Keratinocyte (primary cell): ENCODE measurements around the gene RGS3. TPM values are rescaled to one million over a fixed set of nuclear protein-coding genes. Genes with fewer than 3 reads are reported as not detected.

Source experiments
- DNase-seq: peaks from one replicate; pipeline ENCODE4 v3.0.0-alpha.2; 2011; ENCODE audit warnings: low read depth, missing footprints, low spot score
- FAIRE-seq: peaks from 2 replicates; lab custom pipeline; 2011; peaks lifted over from hg19 to GRCh38; lab: Jason Lieb, UNC
- H2AFZ ChIP-seq: 2 replicates; pipeline ENCODE4 v1.6.0; 2012; ENCODE audit warnings: low read length, control low read depth, inconsistent platforms; ENCODE audit not compliant: control insufficient read depth
- H3K27ac ChIP-seq: 2 replicates; pipeline ENCODE4 v1.5.1; 2011; ENCODE audit warnings: low read length; ENCODE audit not compliant: control insufficient read depth, insufficient read depth
- H3K27me3 ChIP-seq: 3 replicates; pipeline ENCODE4 v1.6.0; 2011; ENCODE audit warnings: low read length; ENCODE audit not compliant: control insufficient read depth, insufficient read depth; ENCODE audit errors: extremely low read depth
- H3K36me3 ChIP-seq, 2 experiments: 2 replicates in 1 of 2; 3 replicates in 1 of 2; pipeline ENCODE4 v1.5.1; 2011; ENCODE audit warnings: low read length in 2 of 2, mild to moderate bottlenecking in 1 of 2; ENCODE audit not compliant: control insufficient read depth in 2 of 2, insufficient read depth in 2 of 2; ENCODE audit errors: extremely low read depth in 1 of 2
- H3K4me1 ChIP-seq: 3 replicates; pipeline ENCODE4 v1.5.1; 2011; ENCODE audit warnings: low read length; ENCODE audit not compliant: control insufficient read depth, insufficient read depth; ENCODE audit errors: extremely low read depth
- H3K4me2 ChIP-seq: 3 replicates; pipeline ENCODE4 v1.6.0; 2011; ENCODE audit warnings: low read depth, low read length; ENCODE audit not compliant: control insufficient read depth, insufficient read depth; ENCODE audit errors: extremely low read depth
- H3K4me3 ChIP-seq, 3 experiments: fragments of 200-600 bp in 1 of 3; sonication (generic) in 1 of 3; 2 replicates in 2 of 3; 3 replicates in 1 of 3; pipeline ENCODE4 v1.5.1; 2011 to 2016; ENCODE audit warnings: low read length in 3 of 3, mild to moderate bottlenecking in 3 of 3, control low read depth in 2 of 3, inconsistent platforms in 1 of 3, low read depth in 1 of 3, mixed read lengths in 1 of 3, mixed run types in 1 of 3, moderate library complexity in 1 of 3; ENCODE audit not compliant: control insufficient read depth in 2 of 3, insufficient read depth in 2 of 3; ENCODE audit errors: extremely low read depth in 1 of 3
- H3K79me2 ChIP-seq: 2 replicates; pipeline ENCODE4 v1.6.0; 2012; ENCODE audit warnings: low read length; ENCODE audit not compliant: control insufficient read depth, insufficient read depth
- H3K9ac ChIP-seq: 3 replicates; pipeline ENCODE4 v1.6.0; 2011; ENCODE audit warnings: low read length; ENCODE audit not compliant: control insufficient read depth, insufficient read depth; ENCODE audit errors: extremely low read depth
- H3K9me1 ChIP-seq: 3 replicates; pipeline ENCODE4 v1.6.0; 2011; ENCODE audit warnings: low read length; ENCODE audit not compliant: control insufficient read depth, insufficient read depth; ENCODE audit errors: extremely low read depth
- H3K9me3 ChIP-seq: 2 replicates; pipeline ENCODE4 v1.5.1; 2012; ENCODE audit warnings: low read depth, low read length; ENCODE audit not compliant: control insufficient read depth
- H4K20me1 ChIP-seq: 3 replicates; pipeline ENCODE4 v1.6.0; 2011; ENCODE audit warnings: low read length; ENCODE audit not compliant: control insufficient read depth, insufficient read depth; ENCODE audit errors: extremely low read depth
- CTCF ChIP-seq, 3 experiments: IDR thresholded peaks in 1 of 3; conservative IDR thresholded peaks in 1 of 3; optimal IDR thresholded peaks in 1 of 3; 2 replicates in 2 of 3; 3 replicates in 1 of 3; pipeline versions ENCODE3 to v1.5.1; 2011; ENCODE audit warnings: low read length in 3 of 3, mild to moderate bottlenecking in 3 of 3, moderate library complexity in 2 of 3, control low read depth in 1 of 3, inconsistent platforms in 1 of 3; ENCODE audit not compliant: insufficient read depth in 2 of 3; ENCODE audit errors: extremely low read depth in 1 of 3
- EZH2 ChIP-seq: IDR thresholded peaks from one replicate; pipeline ENCODE4 v1.6.1; 2012; ENCODE audit warnings: inconsistent platforms, mild to moderate bottlenecking, low read length, moderate library complexity
- dilution Hi-C: fragments of 300-500 bp; cut with MboI; formaldehyde crosslinking; loops from one replicate; pipeline ENCODE4 v1.7.0; 2020; ENCODE audit warnings: low sequenced_read_pairs; ENCODE audit not compliant: extremely low pct_ligation_motif_present
- polyA plus RNA-seq, 5 experiments: library from polyadenylated mRNA; depleted of rRNA in 3 of 5; stranded (reverse) in 3 of 5; stranded (forward) in 1 of 5; unstranded in 1 of 5; fragments of >200 nt; gene quantifications; 1 replicate in 1 of 5; 2 replicates in 3 of 5; 3 replicates in 1 of 5; pipeline versions ENCODE4 v1.2.1 to v1.2.3, GENCODE V29; 2011 to 2012; ENCODE audit warnings: missing spikeins in 2 of 5, low read depth in 1 of 5, low replicate concordance in 1 of 5

The RGS3 gene
- polyA plus RNA-seq, 1 donor (not counting 4 experiments of a cell fraction or from before 2014, with no cell fraction given): 19.6 TPM

GRCh38 chr9:113592876-113593575 is 129.5 kb downstream of the RGS3 start:
- peak overlapping the region; percentile 94 for H3K4me2 ChIP-seq
- H4K20me1 ChIP-seq: no peaks in the 10 kb centered on the region
- no peak overlapping the region for H3K4me3 ChIP-seq
- no peak for TF ChIP-seq CTCF (optimal IDR thresholded peaks at IDR 0.05 in 1 of 3, IDR thresholded peaks at IDR 0.05 in 1 of 3, conservative IDR thresholded peaks at IDR 0.05 in 1 of 3; ENCODE audit: extremely low read depth in 1 of 3, insufficient read depth in 2 of 3, low read length in 3 of 3)
- no peak for TF ChIP-seq EZH2
- H3K27me3 ChIP-seq: no peaks in the 10 kb centered on the region
- peaks cover 28 to 29% of the 10 kb centered on the region in 2 experiments for H3K36me3 ChIP-seq
- peak overlapping the region; percentile 29 for H3K27ac ChIP-seq
- no peak for DNase-seq
- dilution Hi-C loops: no loop called here
- H3K9me3 ChIP-seq: no peaks in the 10 kb centered on the region
- peaks cover 15% of the 10 kb centered on the region for H3K79me2 ChIP-seq
- H3K9me1 ChIP-seq: no peaks in the 10 kb centered on the region
- H2AFZ ChIP-seq: no peak overlapping the region
- no peak for FAIRE-seq
- peak overlapping the region; percentile 39 for H3K9ac ChIP-seq
- H3K4me1 ChIP-seq: peaks cover 30% of the 10 kb centered on the region

DNA sequence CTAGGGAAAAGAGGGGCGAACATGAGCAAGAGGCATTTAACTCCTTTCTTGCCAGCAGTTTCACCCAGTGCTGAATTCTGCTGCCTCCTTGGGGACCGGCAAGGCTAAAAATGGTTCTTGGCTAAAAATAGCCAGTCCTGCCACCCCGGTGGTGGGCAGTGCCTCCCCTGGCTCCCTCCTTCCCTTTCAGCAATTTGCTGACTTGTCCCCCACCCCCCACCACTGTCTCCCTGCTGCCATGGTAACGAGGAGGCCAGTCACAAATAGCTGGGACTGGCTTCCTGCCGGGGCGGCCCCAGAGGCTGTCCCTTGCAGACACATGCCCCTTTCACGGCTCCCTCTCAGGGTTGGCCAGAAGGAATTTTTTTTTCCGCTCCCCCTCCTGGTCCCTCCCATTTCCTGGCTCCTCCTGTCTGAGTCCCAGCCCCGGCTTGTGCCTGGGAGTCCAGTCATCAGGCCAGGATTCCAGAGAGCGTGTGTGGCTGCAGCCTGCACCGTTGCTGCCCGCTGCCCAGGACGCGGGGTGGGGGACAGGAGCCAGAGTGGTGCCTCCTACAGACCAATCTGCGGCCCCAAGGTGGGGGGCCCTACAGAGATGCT is 130.3 kb downstream of the RGS3 start:
- no peak overlapping the region for H2AFZ ChIP-seq
- H3K79me2 ChIP-seq: peaks cover 15% of the 10 kb centered on the region

More for the DNA sequence above, 130.3 kb downstream of the RGS3 start:
- FAIRE-seq (peak; percentile 83), DNase-seq (peak; percentile 81)
- no peaks in the 10 kb centered on the region for H3K27me3 ChIP-seq
- no peaks in the 10 kb centered on the region for H4K20me1 ChIP-seq
- peak overlapping the region; percentile 76 for H3K9ac ChIP-seq
- peak overlapping the region; percentile 50 to 86 (median 82) for H3K4me3 ChIP-seq
- H3K4me2 ChIP-seq: peak overlapping the region; percentile 94
- peaks cover 24 to 29% of the 10 kb centered on the region in 2 experiments for H3K36me3 ChIP-seq
- peaks cover 33% of the 10 kb centered on the region for H3K4me1 ChIP-seq
- no peak for TF ChIP-seq EZH2
- TF ChIP-seq CTCF (optimal IDR thresholded peaks at IDR 0.05 in 1 of 3, IDR thresholded peaks at IDR 0.05 in 1 of 3, conservative IDR thresholded peaks at IDR 0.05 in 1 of 3; ENCODE audit: extremely low read depth in 1 of 3, insufficient read depth in 2 of 3, low read length in 3 of 3): no peak
- dilution Hi-C loops: no loop called here
- no peaks in the 10 kb centered on the region for H3K9me1 ChIP-seq
- peak overlapping the region; percentile 61 for H3K27ac ChIP-seq
- no peaks in the 10 kb centered on the region for H3K9me3 ChIP-seq
